Esophagus (tissue), 2 donors: Measurements from ENCODE around the gene ERC1. TPM values are rescaled to one million over a fixed set of nuclear protein-coding genes. Genes with fewer than 3 reads are reported as not detected.
"Not testable (repeated sequence)": the region's sequence is repeated elsewhere in the genome, so short reads cannot be mapped to it uniquely, and the experiment has no call there.

Experiments
- H3K27ac ChIP-seq, 2 donors: one replicate each; pipeline ENCODE4 v1.5.1; 2013; ENCODE audit warnings: low read depth in 2 of 2, mild to moderate bottlenecking in 2 of 2, inconsistent platforms in 1 of 2, low read length in 1 of 2, moderate library complexity in 1 of 2
- H3K27me3 ChIP-seq, 2 donors: one replicate each; pipeline ENCODE4 v1.6.1; 2013; ENCODE audit warnings: low read length in 2 of 2, control low read depth in 1 of 2, mild to moderate bottlenecking in 1 of 2; ENCODE audit not compliant: insufficient read depth in 2 of 2, control insufficient read depth in 1 of 2
- H3K36me3 ChIP-seq, 2 donors: one replicate each; pipeline ENCODE4 v1.6.1; 2013; ENCODE audit warnings: low read length in 1 of 2; ENCODE audit not compliant: control insufficient read depth in 2 of 2, insufficient read depth in 2 of 2
- H3K4me1 ChIP-seq, 2 donors: one replicate each; pipeline ENCODE4 v1.6.1; 2013; ENCODE audit warnings: low read length in 1 of 2; ENCODE audit not compliant: control insufficient read depth in 2 of 2, insufficient read depth in 2 of 2
- H3K4me3 ChIP-seq, 2 donors: one replicate each; pipeline ENCODE4 v1.5.1; 2013; ENCODE audit warnings: low read length in 2 of 2, mild to moderate bottlenecking in 2 of 2, low read depth in 1 of 2, moderate library complexity in 1 of 2
- H3K9me3 ChIP-seq, 2 donors: one replicate each; pipeline ENCODE4 v1.6.1; 2013; ENCODE audit warnings: mild to moderate bottlenecking in 2 of 2, low read depth in 1 of 2, low read length in 1 of 2, moderate library complexity in 1 of 2; ENCODE audit not compliant: control insufficient read depth in 2 of 2, insufficient read depth in 1 of 2
- WGBS, 2 donors: extraction: QIAGEN DNeasy Blood & Tissue Kit; methylation state at CpG; one replicate each; pipeline ENCODE4 v1.1.7; 2013; 5-methylcytosine and 5-hydroxymethylcytosine counted together
- polyA plus RNA-seq, 2 donors: library from polyadenylated mRNA; stranded (reverse); fragments of 200-250 nt; gene quantifications; one replicate each; pipeline ENCODE4 v1.2.3, GENCODE V29; 2013
- donor health status: healthy with polysubstance abuse.
- donor health status: Bipolar disorder and iron deficiency.

Gene ERC1
- polyA plus RNA-seq, 2 donors, result 6.4 to 8.7 TPM

DNA sequence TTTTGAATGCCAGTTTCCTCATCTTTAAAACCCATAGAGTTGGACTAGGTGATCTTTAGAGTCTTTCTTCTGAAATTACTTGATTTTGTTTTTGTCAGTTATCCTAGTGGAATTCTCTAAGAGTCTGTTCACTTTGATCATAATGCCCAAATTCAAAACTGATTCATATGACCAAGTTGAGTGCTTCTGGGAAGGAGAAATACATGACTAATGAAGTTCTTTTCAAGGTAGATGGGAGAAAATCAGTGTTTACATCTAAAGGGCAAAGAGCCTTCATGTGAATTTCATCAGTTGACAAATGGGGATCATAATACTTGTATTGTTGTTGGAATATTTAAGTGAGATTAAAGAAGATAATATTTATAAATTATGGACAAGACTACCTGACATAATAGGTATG, 53.2 kb downstream of the ERC1 start:
- Histone ChIP-seq H3K4me3 (no peak overlapping the region), H3K27me3 (no peaks in the 10 kb centered on the region), H3K36me3 (peaks cover 0 to 2% of the 10 kb centered on the region in 2 donors), H3K4me1 (no peaks in the 10 kb centered on the region), H3K27ac (no peak overlapping the region), H3K9me3 (no peaks in the 10 kb centered on the region)

DNA sequence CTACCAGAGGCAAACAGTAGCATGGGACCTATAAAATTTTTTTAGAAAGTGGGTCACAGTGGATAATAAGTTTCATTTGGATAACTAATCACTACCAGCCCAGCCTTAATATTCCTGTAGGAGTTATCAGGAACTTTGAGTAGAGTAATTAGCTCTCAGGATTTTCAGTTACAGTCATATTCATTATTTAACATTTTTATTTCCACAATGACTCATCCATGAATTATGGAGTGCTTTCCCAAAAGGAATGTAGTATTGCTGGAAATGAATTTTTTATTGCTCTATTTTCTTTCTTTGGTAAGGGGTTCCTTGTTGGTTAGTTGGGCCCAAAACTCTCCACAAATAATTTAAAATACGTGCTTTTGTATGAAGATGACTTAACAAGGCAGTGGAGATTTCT, 53.7 kb downstream of the ERC1 start:
- WGBS, 2 donors, result 91 to 93% methylated on average over 1 of the region's 1 CpG
- H3K9me3 ChIP-seq, result no peaks in the 10 kb centered on the region
- no peak overlapping the region for H3K4me3 ChIP-seq
- H3K36me3 ChIP-seq, result peaks cover 0 to 2% of the 10 kb centered on the region in 2 donors
- H3K27ac ChIP-seq, result no peak overlapping the region
- H3K4me1 ChIP-seq, result no peaks in the 10 kb centered on the region
- H3K27me3 ChIP-seq, result no peaks in the 10 kb centered on the region

GRCh38 chr12:1046727-1047126, 55.7 kb downstream of the ERC1 start:
- no peaks in the 10 kb centered on the region for H3K4me1 ChIP-seq
- H3K9me3 ChIP-seq, result no peaks in the 10 kb centered on the region
- no peak overlapping the region for H3K4me3 ChIP-seq
- H3K36me3 ChIP-seq, result peaks cover 0 to 2% of the 10 kb centered on the region in 2 donors
- no peak overlapping the region for H3K27ac ChIP-seq
- 82 to 89% methylated on average over 3 of the region's 3 CpGs for WGBS, 2 donors
- no peaks in the 10 kb centered on the region for H3K27me3 ChIP-seq

DNA sequence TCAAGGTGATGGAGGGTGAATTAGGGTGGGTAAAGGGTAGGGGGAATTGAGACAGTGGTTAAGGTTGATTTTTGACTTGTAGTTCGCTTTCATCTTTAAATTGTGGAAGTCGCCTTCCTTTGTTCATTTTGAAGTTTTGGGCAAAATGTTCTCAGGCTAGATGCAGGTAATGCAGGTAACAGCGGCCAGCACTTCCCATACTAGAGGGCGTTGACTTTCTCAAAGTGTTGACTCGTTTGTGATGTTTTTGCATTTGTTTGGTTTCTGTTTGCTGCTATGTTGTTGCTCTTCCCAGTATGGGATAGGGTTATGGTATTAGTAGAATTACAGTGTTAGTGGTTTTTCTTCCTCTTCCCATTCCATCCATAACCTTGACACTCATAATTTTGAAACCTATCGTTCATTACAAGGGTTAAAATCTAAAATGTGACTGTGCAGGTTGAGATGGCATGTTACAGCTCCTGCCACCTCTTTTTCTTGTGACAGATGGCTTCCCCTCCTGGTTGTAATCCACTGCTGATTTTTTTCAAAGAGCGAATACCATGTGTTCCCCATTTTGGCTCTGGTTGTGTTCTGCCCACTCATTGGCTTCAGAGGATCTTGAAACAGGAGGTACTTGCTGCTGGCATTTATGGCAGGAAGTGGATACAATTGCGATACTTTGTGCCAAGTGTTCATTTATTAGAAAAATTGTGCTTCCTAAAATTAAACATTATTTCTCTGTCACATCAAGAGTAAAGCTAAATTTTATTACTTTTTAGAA, 57.1 kb downstream of the ERC1 start:
- H3K27ac ChIP-seq, result no peak overlapping the region
- 74 to 77% methylated on average over 8 of the region's 8 CpGs for WGBS, 2 donors
- H3K27me3 ChIP-seq, result no peaks in the 10 kb centered on the region
- no peak overlapping the region for H3K4me3 ChIP-seq
- peaks cover 0 to 2% of the 10 kb centered on the region in 2 donors for H3K36me3 ChIP-seq
- H3K9me3 ChIP-seq, result no peaks in the 10 kb centered on the region
- no peaks in the 10 kb centered on the region for H3K4me1 ChIP-seq

GRCh38 chr12:1050059-1050707, 59.2 kb downstream of the ERC1 start:
- peaks cover 0 to 2% of the 10 kb centered on the region in 2 donors for H3K36me3 ChIP-seq
- no peaks in the 10 kb centered on the region for H3K9me3 ChIP-seq
- H3K4me3 ChIP-seq, result no peak overlapping the region
- H3K27ac ChIP-seq, result no peak overlapping the region
- no peaks in the 10 kb centered on the region for H3K27me3 ChIP-seq
- no peaks in the 10 kb centered on the region for H3K4me1 ChIP-seq
- WGBS, 2 donors, result 71 to 76% methylated on average over 4 of the region's 4 CpGs

DNA sequence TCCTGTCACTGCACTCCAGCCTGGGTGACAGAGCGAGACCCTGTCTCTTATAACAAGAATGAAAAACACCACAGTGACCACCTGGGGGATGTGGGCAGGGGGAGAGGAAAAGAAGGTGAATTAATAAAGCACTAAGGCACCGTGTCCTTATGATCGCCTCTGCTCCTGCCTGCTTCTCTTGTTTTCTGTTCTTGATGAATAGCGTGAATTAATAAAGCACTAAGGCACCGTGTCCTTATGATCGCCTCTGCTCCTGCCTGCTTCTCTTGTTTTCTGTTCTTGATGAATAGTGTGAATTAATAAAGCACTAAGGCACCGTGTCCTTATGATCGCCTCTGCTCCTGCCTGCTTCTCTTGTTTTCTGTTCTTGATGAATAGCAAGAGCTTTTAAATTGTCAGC, 60.6 kb downstream of the ERC1 start:
- not testable (repeated sequence) for H3K9me3 ChIP-seq, H3K27me3 ChIP-seq, H3K4me3 ChIP-seq, H3K4me1 ChIP-seq, H3K36me3 ChIP-seq, H3K27ac ChIP-seq
- WGBS, 2 donors, result 87 to 93% methylated on average over 8 of the region's 8 CpGs

DNA sequence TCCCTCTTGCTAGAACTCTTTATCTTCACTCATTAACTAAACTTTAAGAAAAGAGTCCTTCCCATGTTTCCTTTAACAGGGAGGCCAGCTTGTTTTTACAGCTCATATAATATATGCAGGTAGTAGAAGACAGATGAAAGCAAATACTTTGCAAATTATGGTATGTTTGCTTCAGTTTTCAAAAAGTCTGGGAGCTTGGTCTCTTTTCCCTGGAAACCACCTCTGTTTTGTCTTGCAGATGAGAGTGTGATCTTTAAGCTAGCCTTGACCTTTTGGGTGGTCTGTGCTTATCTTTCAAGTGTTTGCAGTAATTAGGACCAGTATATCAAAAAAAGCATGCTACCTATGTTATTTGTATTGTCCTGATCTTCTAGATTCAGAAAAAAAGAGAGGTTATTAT, 62.7 kb downstream of the ERC1 start:
- H3K9me3 ChIP-seq, result no peaks in the 10 kb centered on the region
- H3K36me3 ChIP-seq, result no peaks in the 10 kb centered on the region
- no peaks in the 10 kb centered on the region for H3K4me1 ChIP-seq
- no peaks in the 10 kb centered on the region for H3K27me3 ChIP-seq
- no peak overlapping the region for H3K27ac ChIP-seq
- H3K4me3 ChIP-seq, result no peak overlapping the region

- H3K27me3 ChIP-seq, result no peaks in the 10 kb centered on the region
- no peaks in the 10 kb centered on the region for H3K9me3 ChIP-seq
- no peaks in the 10 kb centered on the region for H3K4me1 ChIP-seq
- WGBS, 2 donors, result 48 to 66% methylated on average over 6 of the region's 6 CpGs
- H3K36me3 ChIP-seq, result no peaks in the 10 kb centered on the region
- no peak overlapping the region for H3K4me3 ChIP-seq
- no peak overlapping the region for H3K27ac ChIP-seq
Observed at GRCh38 chr12:1054117-1054870, 63.3 kb downstream of the ERC1 start.

- 87 to 92% methylated on average over 4 of the region's 4 CpGs for WGBS, 2 donors
- Histone ChIP-seq H3K27me3 (no peaks in the 10 kb centered on the region), H3K9me3 (no peaks in the 10 kb centered on the region), H3K4me1 (no peaks in the 10 kb centered on the region), H3K4me3 (no peak overlapping the region), H3K27ac (no peak overlapping the region), H3K36me3 (no peaks in the 10 kb centered on the region)
Observed at GRCh38 chr12:1056390-1056789, 65.4 kb downstream of the ERC1 start.
